Stimulated activated CD8-positive, alpha-beta memory T cell treated with anti-CD3 and anti-CD28 coated beads, Interleukin-2, amount 100 ng/mL, for 1 hour (primary cell): ENCODE results near the gene ST3GAL2.
A peak's percentile ranks its signal among the peaks of the same experiment; 100 is the strongest.

Source experiments
- DNase-seq, 2 donors: peaks; one replicate each; pipeline ENCODE4 v3.0.0-alpha.2; 2020; ENCODE audit warnings: low read depth in 2 of 2

The ST3GAL2 gene

GRCh38 chr16:70438969-70439862 is at the start of gene ST3GAL2:
Gene ST3GAL2 (minus strand): TSS chr16:70439100. CDS start chr16:70398530, 40,570 bp downstream.
- peak; percentile 85 to 89 for DNase-seq

GRCh38 chr16:70484867-70485266 is 46.0 kb upstream of the ST3GAL2 start:
- no peak for DNase-seq

- no peak for DNase-seq
These were observed 44.5 kb upstream of the ST3GAL2 start for GRCh38 chr16:70483426-70483825.

GRCh38 chr16:70482624-70483023 is 43.7 kb upstream of the ST3GAL2 start:
- no peak for DNase-seq

- DNase-seq: no peak
These were observed 43.1 kb upstream of the ST3GAL2 start for GRCh38 chr16:70481929-70482536.

- DNase-seq: no peak
These were observed 41.5 kb upstream of the ST3GAL2 start for GRCh38 chr16:70480127-70481105.

- DNase-seq: no peak
These were observed 40.0 kb upstream of the ST3GAL2 start for GRCh38 chr16:70478912-70479341.

GRCh38 chr16:70478169-70478568 is 39.3 kb upstream of the ST3GAL2 start:
- no peak for DNase-seq

GRCh38 chr16:70476272-70477020 is 37.5 kb upstream of the ST3GAL2 start:
- no peak for DNase-seq

- DNase-seq: no peak
These were observed 36.4 kb upstream of the ST3GAL2 start for GRCh38 chr16:70475054-70475871.

GRCh38 chr16:70474320-70475053 is 35.6 kb upstream of the ST3GAL2 start:
- no peak for DNase-seq

- no peak for DNase-seq
These were observed 34.8 kb upstream of the ST3GAL2 start for GRCh38 chr16:70473446-70474319.

- no peak for DNase-seq
These were observed 34.0 kb upstream of the ST3GAL2 start for GRCh38 chr16:70472786-70473433.

- DNase-seq: no peak
These were observed 32.0 kb upstream of the ST3GAL2 start for GRCh38 chr16:70470927-70471341.

GRCh38 chr16:70470141-70470926 is 31.4 kb upstream of the ST3GAL2 start:
- DNase-seq: no peak

- no peak for DNase-seq
These were observed 30.1 kb upstream of the ST3GAL2 start for GRCh38 chr16:70468776-70469525.
